Hepatocyte (in vitro differentiated cells): Measurements from ENCODE around the gene TPK1. TPM values are rescaled to one million over a fixed set of nuclear protein-coding genes. Genes with fewer than 3 reads are reported as not detected.
A peak's percentile ranks its signal among the peaks of the same experiment; 100 is the strongest.

Experiments
- DNase-seq: peaks from one replicate; pipeline ENCODE4 v3.0.0-alpha.2; 2016; ENCODE audit warnings: low spot score
- H2AFZ ChIP-seq: fragments of 200-600 bp; sonication (generic); 2 replicates; pipeline ENCODE4 v1.6.0; 2016; ENCODE audit warnings: antibody characterized with exemption, mild to moderate bottlenecking
- H3K27ac ChIP-seq: fragments of 200-600 bp; sonication (generic); 2 replicates; pipeline ENCODE4 v1.5.1; 2016; ENCODE audit warnings: mild to moderate bottlenecking
- H3K27me3 ChIP-seq: fragments of 200-600 bp; sonication (generic); 2 replicates; pipeline ENCODE4 v1.6.1; 2016
- H3K36me3 ChIP-seq: fragments of 200-600 bp; sonication (generic); replicated peaks from 2 replicates; pipeline ENCODE4 v1.5.1; 2016; ENCODE audit warnings: low read depth; ENCODE audit not compliant: insufficient read depth
- H3K4me1 ChIP-seq: fragments of 200-600 bp; sonication (generic); 2 replicates; pipeline ENCODE4 v1.5.1; 2016; ENCODE audit warnings: mild to moderate bottlenecking, moderate library complexity; ENCODE audit not compliant: insufficient read depth
- H3K4me2 ChIP-seq: fragments of 200-600 bp; sonication (generic); 2 replicates; pipeline ENCODE4 v1.6.0; 2016
- H3K4me3 ChIP-seq: fragments of 200-600 bp; sonication (generic); 2 replicates; pipeline ENCODE4 v1.5.1; 2016; ENCODE audit warnings: mild to moderate bottlenecking
- H3K79me2 ChIP-seq: fragments of 200-600 bp; sonication (generic); 2 replicates; pipeline ENCODE4 v1.6.0; 2017; ENCODE audit warnings: mild to moderate bottlenecking
- H3K9me2 ChIP-seq: fragments of 200-600 bp; sonication (generic); replicated peaks from 2 replicates; pipeline ENCODE4 v1.6.0; 2017; ENCODE audit warnings: mild to moderate bottlenecking; ENCODE audit not compliant: insufficient read depth
- H3K9me3 ChIP-seq: fragments of 200-600 bp; sonication (generic); 2 replicates; pipeline ENCODE4 v1.5.1; 2016; ENCODE audit warnings: low read depth, mild to moderate bottlenecking
- H4K20me1 ChIP-seq: fragments of 200-600 bp; sonication (generic); 2 replicates; pipeline ENCODE4 v1.6.0; 2016; ENCODE audit warnings: mild to moderate bottlenecking; ENCODE audit not compliant: insufficient read depth, poor library complexity, severe bottlenecking
- CTCF ChIP-seq: fragments of 200-600 bp; sonication (generic); IDR thresholded peaks from 2 replicates; pipeline ENCODE4 v1.5.1; 2016; ENCODE audit warnings: antibody characterized with exemption, mild to moderate bottlenecking; ENCODE audit not compliant: poor library complexity
- EZH2 ChIP-seq: fragments of 200-600 bp; sonication (generic); IDR thresholded peaks from 2 replicates; pipeline ENCODE4 v1.6.1; 2016; ENCODE audit warnings: antibody characterized with exemption, mild to moderate bottlenecking, borderline replicate concordance
- EZH2phosphoT487 ChIP-seq: fragments of 200-600 bp; sonication (generic); IDR thresholded peaks from one replicate; pipeline ENCODE4 v1.6.1; 2018; ENCODE audit warnings: antibody characterized with exemption, mild to moderate bottlenecking, low read depth, moderate library complexity; ENCODE audit not compliant: unreplicated experiment, severe bottlenecking
- WGBS: methylation state at CpG from one replicate; pipeline ENCODE4 v1.1.6; 2016; ENCODE audit warnings: low lambda C conversion rate; ENCODE audit errors: missing lambda C conversion rate; 5-methylcytosine and 5-hydroxymethylcytosine counted together
- polyA plus RNA-seq: library from polyadenylated mRNA; unstranded; fragments of >200 nt; fragmentation: Nextera tagmentation; extraction: Ambion mirVana; gene quantifications from 2 replicates; pipeline ENCODE4 v1.2.1, GENCODE V29; 2016
- total RNA-seq: library from RNA; depleted of rRNA; stranded (reverse); fragments of >200 nt; gene quantifications from 2 replicates; pipeline ENCODE4 v1.2.3, GENCODE V29; 2014

The TPK1 gene
- total and polyA plus RNA-seq, 2 experiments from 2014 or later: 8.7 to 9.7 TPM

GRCh38 chr7:144455040-144455404 lies 380.8 kb downstream of the TPK1 start:
- no peaks in the 10 kb centered on the region for H3K4me1 ChIP-seq
- WGBS: 67% methylated on average over 5 of the region's 5 CpGs
- no peak overlapping the region for H3K4me3 ChIP-seq
- H3K27ac ChIP-seq: no peak overlapping the region
- H3K27me3 ChIP-seq: no peaks in the 10 kb centered on the region
- no peaks in the 10 kb centered on the region for H3K79me2 ChIP-seq
- DNase-seq: no peak
- H2AFZ ChIP-seq: no peak overlapping the region
- H3K36me3 ChIP-seq: no peaks in the 10 kb centered on the region
- H3K9me2 ChIP-seq: no peaks in the 10 kb centered on the region
- TF ChIP-seq EZH2phosphoT487 (no peak), CTCF (no peak), EZH2 (no peak)
- no peak overlapping the region for H3K4me2 ChIP-seq
- H3K9me3 ChIP-seq: no peaks in the 10 kb centered on the region
- no peaks in the 10 kb centered on the region for H4K20me1 ChIP-seq

DNA sequence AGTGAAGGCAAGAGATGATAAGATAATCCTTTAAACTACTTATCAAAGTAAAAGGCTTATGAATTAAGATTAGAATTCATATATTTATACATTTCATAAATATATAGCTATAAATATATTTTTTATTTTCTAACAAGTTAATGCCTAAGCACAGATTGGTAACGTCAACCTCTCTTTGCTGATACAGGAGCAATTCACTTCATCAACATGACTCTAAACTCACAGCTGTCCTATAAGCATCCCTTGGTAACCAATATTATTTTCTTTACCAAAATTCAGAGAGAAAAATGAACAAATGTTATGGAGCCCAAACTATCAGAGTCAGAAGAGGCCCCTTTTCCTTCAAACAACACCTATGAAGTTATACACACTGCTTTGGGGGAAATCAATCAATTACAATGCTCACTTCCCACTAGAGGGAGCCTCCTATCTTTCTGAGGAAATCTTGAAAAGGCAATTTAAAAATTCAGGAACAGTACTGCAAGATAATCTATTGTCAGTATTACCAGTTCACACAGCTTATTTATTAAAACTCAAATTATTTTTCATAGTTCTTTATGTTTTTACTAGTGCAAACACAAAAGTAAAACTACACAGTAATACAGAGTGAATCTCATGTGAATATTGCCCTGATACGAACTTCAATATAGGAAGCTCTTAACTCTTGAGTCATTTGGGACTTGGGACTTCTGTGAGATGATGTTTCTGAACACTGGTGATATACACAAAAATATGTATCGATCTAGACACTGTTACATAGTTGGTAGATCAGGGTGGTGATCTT lies 381.4 kb downstream of the TPK1 start:
- Histone ChIP-seq H3K36me3 (no peaks in the 10 kb centered on the region), H3K4me2 (no peak overlapping the region), H3K9me3 (no peaks in the 10 kb centered on the region), H3K27ac (no peak overlapping the region), H4K20me1 (no peaks in the 10 kb centered on the region), H2AFZ (no peak overlapping the region), H3K27me3 (no peaks in the 10 kb centered on the region), H3K4me1 (no peaks in the 10 kb centered on the region), H3K79me2 (no peaks in the 10 kb centered on the region), H3K4me3 (no peak overlapping the region), H3K9me2 (no peaks in the 10 kb centered on the region)
- TF ChIP-seq EZH2phosphoT487: no peak
- peak; percentile 44 for TF ChIP-seq CTCF
- no peak for DNase-seq
- 79% methylated on average over 3 of the region's 3 CpGs for WGBS

DNA sequence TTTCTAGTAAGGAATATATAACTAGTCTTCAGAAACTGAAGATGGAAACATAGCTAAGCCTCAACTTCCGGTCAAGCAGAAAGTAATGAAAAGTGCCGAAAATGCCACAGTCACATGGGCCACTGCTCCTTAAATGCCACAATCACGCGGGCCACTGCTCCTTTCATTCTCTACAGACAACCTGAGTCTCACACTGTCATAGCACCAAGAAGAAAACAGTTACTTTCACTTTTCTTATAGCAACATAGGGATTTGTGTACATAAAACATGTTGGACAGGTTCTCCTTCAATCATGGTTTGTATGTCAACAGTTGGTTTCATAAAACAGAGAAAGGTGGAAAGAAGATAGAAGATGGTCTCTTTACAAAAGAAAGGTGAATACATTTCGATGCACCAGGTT lies 383.8 kb downstream of the TPK1 start:
- WGBS: 88% methylated on average over 5 of the region's 5 CpGs
- H3K27me3 ChIP-seq: no peaks in the 10 kb centered on the region

More for the DNA sequence above, 383.8 kb downstream of the TPK1 start:
- Histone ChIP-seq H4K20me1 (no peaks in the 10 kb centered on the region), H3K36me3 (no peaks in the 10 kb centered on the region), H3K9me2 (no peaks in the 10 kb centered on the region), H3K27ac (no peak overlapping the region), H3K4me1 (no peaks in the 10 kb centered on the region), H3K79me2 (no peaks in the 10 kb centered on the region), H3K4me3 (no peak overlapping the region), H2AFZ (no peak overlapping the region), H3K9me3 (no peaks in the 10 kb centered on the region), H3K4me2 (no peak overlapping the region)
- TF ChIP-seq EZH2 (no peak), EZH2phosphoT487 (no peak), CTCF (no peak)
- no peak for DNase-seq
